C4-2B (cell line): ENCODE results near the gene HOXA1.
A peak's percentile ranks its signal among the peaks of the same experiment; 100 is the strongest.

ENCODE experiments used
- H3K27ac ChIP-seq: fragments of 450-650 bp; 2 replicates; pipeline ENCODE4 v1.5.1; 2017
- ZFX ChIP-seq: fragments of 450-650 bp; IDR thresholded peaks from 2 replicates; pipeline ENCODE4 v1.6.1; 2017
- TF ChIP-seq, protein P1 (sequence below): fragments of 450-650 bp; conservative IDR thresholded peaks from 2 replicates; pipeline ENCODE4 v1.5.1; 2017; ENCODE audit warnings: mild to moderate bottlenecking

HOXA1 gene

DNA sequence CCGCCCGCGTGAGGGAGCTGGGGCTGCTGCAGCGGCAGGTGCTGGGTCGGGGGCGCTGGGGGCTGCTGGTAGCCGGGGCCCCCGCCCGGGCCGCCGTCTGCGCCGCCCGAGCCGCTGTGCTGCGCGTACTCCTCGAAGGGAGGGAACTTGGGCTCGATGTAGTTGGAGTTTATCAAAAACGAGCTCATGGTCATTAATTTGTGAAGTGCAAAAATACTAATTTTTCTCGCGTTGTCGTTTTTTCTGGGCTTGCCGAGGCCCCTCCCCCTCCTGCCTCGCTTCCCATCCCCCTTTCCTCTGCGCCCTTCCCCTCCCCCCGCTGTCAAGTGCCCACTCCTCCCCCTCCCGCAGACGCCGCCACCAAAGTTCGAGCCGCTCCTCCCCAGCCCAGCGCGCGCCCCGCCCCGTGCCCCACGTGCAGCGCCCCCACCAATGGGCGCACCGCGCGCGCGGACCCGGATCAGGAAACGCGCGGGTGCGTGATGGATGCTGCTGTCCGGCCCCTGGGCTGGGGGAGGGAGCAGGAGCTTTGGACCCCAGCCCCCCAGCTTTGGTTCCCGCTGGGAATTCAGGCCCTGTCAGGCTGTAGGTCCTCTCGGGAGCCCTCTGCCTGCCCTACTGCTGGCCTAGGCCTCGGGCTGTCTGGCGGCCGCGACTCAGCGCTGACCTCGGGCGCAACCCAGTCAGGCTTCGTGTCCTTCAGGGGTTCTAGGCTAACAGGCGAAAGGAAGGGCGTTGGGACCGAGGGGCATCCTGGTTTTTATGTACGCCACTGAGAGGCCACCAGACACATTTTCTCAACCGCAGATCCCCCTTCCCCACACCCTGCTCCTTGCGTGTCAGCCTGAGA, 35.0 kb upstream of the HOXA1 start, which contains the start of gene HOXA4:
Gene HOXA4, minus strand, starts transcription at position 218 of the 850 bp plus-strand sequence. Its CDS starts 24 bp downstream, at position 194.
- peak; percentile 27; the same call in 1 of the 2 replicates for TF ChIP-seq ZFX
- TF ChIP-seq, protein P1, sequence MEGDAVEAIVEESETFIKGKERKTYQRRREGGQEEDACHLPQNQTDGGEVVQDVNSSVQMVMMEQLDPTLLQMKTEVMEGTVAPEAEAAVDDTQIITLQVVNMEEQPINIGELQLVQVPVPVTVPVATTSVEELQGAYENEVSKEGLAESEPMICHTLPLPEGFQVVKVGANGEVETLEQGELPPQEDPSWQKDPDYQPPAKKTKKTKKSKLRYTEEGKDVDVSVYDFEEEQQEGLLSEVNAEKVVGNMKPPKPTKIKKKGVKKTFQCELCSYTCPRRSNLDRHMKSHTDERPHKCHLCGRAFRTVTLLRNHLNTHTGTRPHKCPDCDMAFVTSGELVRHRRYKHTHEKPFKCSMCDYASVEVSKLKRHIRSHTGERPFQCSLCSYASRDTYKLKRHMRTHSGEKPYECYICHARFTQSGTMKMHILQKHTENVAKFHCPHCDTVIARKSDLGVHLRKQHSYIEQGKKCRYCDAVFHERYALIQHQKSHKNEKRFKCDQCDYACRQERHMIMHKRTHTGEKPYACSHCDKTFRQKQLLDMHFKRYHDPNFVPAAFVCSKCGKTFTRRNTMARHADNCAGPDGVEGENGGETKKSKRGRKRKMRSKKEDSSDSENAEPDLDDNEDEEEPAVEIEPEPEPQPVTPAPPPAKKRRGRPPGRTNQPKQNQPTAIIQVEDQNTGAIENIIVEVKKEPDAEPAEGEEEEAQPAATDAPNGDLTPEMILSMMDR, result no peak
- peak within 1 kb of the TSS; percentile 75 for H3K27ac ChIP-seq

DNA sequence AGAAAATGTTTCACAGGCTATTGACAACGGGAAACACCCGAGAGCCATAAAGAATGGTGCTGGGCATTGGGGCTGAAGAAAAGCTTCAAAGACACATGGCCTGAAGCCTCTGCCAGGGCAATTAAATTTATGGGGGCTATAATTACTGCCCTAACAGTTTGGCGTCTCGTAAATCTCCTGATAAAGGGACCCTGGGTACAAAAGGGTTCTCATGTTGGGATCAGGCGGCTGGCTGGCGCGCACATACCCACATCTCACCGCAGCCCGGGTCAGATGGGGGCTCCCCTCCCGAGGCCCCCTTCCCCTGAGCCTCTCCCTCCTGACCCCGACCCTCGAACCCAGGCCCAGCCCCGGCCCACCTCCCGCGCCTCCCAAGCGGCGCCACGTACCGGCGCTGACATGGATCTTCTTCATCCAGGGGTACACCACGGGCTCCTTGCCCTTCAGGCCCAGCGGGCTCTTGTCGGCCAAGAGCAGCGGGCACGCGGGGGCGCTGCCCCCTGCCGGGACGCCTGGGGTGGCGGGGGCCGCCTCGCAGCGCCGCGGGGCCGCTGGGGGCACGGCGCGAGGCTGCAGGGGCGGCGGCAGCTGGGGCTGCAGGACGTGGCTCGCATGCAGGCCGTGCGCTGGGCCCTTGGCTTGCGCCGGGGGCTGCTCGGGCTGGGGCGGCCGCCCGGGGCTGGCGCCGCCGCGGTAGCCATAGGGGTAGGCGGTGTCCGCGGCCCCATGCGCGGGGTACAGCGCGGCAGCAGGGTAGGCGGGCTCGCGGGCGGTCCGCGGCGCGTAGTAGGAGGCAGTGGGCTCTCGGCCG, 34.1 kb upstream of the HOXA1 start:
- peak overlapping the region; percentile 75 for H3K27ac ChIP-seq
- peak; percentile 58 for TF ChIP-seq ZFX
- TF ChIP-seq, protein P1, result peak; percentile 45

DNA sequence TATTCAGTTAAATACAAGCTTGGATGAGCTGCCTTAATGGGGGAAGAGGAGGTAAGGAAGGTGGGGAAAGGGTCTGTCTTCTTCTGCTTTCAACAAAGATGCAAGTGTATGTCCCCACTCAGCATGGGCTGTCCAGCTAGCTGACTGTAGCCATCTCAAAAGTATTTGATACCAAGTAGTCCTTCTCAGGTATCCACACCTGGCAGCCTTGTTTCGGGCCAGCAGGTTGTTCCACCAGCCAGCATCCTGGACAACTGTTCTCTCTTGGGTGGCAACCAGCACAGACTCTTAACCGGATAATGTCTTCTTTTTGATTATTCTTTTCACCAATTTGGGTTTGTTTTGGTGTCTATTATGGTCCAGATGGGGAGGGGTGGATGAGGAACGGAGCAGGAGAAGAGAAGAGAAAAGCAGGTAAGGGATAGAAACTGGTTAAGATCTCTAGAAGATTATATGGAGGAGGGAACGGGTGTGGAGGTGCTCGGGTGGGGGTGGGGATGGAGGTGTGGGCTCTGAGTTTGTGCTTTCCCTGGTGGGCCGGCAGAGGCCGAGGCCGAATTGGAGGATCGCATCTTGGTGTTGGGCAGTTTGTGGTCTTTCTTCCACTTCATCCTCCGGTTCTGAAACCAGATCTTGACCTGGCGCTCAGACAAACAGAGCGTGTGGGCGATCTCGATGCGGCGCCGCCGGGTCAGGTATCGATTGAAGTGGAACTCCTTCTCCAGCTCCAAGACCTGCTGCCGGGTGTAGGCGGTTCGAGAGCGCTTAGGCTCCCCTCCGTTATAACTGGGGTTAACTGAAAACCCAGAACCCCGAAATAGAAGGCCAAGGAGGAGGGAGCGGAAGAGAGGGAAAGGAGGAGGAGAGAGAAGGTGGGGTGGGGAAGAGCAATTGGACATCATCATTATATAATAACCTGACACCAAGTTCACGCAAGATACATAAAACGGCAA, 33.3 kb upstream of the HOXA1 start:
- H3K27ac ChIP-seq, result no peak overlapping the region
- TF ChIP-seq, protein P1, result no peak
- no peak for TF ChIP-seq ZFX

GRCh38 chr7:27128034-27128433, 32.2 kb upstream of the HOXA1 start:
- TF ChIP-seq, protein P1, result no peak
- TF ChIP-seq ZFX, result no peak
- no peak overlapping the region for H3K27ac ChIP-seq

GRCh38 chr7:27126596-27127327, 31.0 kb upstream of the HOXA1 start:
- no peak overlapping the region for H3K27ac ChIP-seq
- TF ChIP-seq, protein P1, result no peak
- TF ChIP-seq ZFX, result no peak

DNA sequence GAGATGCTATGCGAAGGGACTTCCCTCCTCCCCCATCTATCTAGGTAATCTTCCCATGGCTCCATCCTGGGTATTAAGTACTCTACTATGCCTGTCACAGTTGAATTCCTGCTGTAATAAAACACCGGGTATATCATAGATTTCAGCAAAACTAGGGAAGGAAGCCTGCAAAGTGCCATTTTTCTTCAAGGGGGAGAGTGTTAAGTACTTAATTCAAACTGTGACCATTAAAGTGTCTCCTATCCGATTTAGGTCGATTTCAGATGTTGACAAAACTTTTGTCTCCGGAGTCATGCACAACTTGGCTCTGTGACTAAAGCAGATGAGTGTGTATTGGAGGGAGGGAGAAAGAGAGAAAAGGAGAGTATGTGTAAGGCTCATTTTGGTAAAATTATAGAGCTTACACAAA, 30.2 kb upstream of the HOXA1 start:
- TF ChIP-seq ZFX, result no peak
- TF ChIP-seq, protein P1, result no peak
- H3K27ac ChIP-seq, result no peak overlapping the region
